HFFc6 (cell line): ENCODE results near the gene ZFYVE28. TPM values are rescaled to one million over a fixed set of nuclear protein-coding genes. Genes with fewer than 3 reads are reported as not detected.

Experiments used
- DNase-seq: peaks from one replicate; pipeline ENCODE4 v3.0.0-alpha.2; 2018
- H3K27ac Mint-ChIP-seq: 2 replicates; pipeline ENCODE4 v1.8.0; 2020; ENCODE audit warnings: mild to moderate bottlenecking, mixed read lengths
- H3K27me3 Mint-ChIP-seq: 2 replicates; pipeline ENCODE4 v1.8.0; 2021; ENCODE audit warnings: mild to moderate bottlenecking, moderate library complexity, mixed read lengths; ENCODE audit not compliant: insufficient read depth
- H3K36me3 Mint-ChIP-seq: 2 replicates; pipeline ENCODE4 v1.8.0; 2021; ENCODE audit warnings: low read depth, mixed read lengths
- H3K4me1 Mint-ChIP-seq: 2 replicates; pipeline ENCODE4 v1.8.0; 2020; ENCODE audit warnings: low read depth, mixed read lengths
- H3K4me3 Mint-ChIP-seq: 2 replicates; pipeline ENCODE4 v1.8.0; 2020; ENCODE audit warnings: mild to moderate bottlenecking, moderate library complexity, mixed read lengths
- H3K9me3 Mint-ChIP-seq: 2 replicates; pipeline ENCODE4 v1.8.0; 2020; ENCODE audit warnings: mild to moderate bottlenecking, mixed read lengths
- total RNA-seq, 6 experiments: library from RNA; stranded (reverse); fragmentation: NEBNext Ultra II Directional; extraction: Animal tissue kit (Norgen Biotek cat#: 25700); gene quantifications; 2 replicates in 1 of 6; 3 replicates in 5 of 6; pipeline ENCODE4 v1.2.3, GENCODE V29; 2021
- TF ChIP-seq, protein P1 (sequence below): fragments of 200-600 bp; sonication (generic); IDR thresholded peaks from 2 replicates; pipeline ENCODE4 v1.5.0; 2021; ENCODE audit warnings: antibody characterized with exemption, mild to moderate bottlenecking

ZFYVE28 gene
- total RNA-seq, 6 experiments from 2014 or later, result 1.8 to 5.4 (median 2.2) TPM

DNA sequence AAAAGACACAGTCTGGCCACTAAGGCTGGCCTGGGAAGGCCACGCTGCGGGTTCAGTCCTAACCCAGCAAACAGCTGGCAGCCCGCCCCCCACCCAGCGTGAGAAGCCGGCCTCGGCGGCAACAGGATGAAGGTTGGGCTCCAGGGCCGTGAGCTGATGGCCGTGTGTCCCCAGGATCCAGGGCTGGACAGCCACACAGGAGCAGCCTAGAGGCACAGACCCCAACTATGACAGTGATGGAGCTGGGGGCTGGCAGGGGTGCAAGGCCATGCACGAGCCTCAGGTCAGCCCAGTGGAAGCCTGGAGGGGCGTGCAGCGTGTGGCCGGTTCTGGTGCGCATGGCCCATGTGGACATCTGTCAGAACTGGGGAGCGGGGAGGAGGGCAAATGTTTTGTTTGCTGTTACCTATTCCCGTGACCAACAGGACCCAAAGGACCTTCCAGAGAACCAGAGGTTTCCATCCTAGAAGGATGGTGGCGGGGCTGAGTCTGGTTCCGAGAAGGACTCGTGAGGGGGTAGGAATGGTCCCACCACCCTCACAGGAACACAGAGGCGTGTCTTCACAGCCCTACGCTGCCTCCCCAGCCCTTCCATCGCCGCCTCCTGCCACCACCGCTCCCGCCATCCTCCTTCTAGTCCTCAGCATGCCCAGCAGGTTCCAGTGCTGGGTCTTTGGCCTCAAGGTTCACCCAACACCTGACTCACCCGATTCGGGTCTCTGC is 46.5 kb downstream of the ZFYVE28 start:
- Mint-ChIP-seq H3K36me3 (peaks cover 11% of the 10 kb centered on the region; the same call in 1 of the 2 replicates), H3K27ac (no peak overlapping the region), H3K4me1 (no peaks in the 10 kb centered on the region), H3K9me3 (peaks cover 11% of the 10 kb centered on the region), H3K27me3 (peaks cover 44% of the 10 kb centered on the region), H3K4me3 (no peak overlapping the region)
- no peak for DNase-seq
- TF ChIP-seq, protein P1, sequence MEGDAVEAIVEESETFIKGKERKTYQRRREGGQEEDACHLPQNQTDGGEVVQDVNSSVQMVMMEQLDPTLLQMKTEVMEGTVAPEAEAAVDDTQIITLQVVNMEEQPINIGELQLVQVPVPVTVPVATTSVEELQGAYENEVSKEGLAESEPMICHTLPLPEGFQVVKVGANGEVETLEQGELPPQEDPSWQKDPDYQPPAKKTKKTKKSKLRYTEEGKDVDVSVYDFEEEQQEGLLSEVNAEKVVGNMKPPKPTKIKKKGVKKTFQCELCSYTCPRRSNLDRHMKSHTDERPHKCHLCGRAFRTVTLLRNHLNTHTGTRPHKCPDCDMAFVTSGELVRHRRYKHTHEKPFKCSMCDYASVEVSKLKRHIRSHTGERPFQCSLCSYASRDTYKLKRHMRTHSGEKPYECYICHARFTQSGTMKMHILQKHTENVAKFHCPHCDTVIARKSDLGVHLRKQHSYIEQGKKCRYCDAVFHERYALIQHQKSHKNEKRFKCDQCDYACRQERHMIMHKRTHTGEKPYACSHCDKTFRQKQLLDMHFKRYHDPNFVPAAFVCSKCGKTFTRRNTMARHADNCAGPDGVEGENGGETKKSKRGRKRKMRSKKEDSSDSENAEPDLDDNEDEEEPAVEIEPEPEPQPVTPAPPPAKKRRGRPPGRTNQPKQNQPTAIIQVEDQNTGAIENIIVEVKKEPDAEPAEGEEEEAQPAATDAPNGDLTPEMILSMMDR, result no peak

DNA sequence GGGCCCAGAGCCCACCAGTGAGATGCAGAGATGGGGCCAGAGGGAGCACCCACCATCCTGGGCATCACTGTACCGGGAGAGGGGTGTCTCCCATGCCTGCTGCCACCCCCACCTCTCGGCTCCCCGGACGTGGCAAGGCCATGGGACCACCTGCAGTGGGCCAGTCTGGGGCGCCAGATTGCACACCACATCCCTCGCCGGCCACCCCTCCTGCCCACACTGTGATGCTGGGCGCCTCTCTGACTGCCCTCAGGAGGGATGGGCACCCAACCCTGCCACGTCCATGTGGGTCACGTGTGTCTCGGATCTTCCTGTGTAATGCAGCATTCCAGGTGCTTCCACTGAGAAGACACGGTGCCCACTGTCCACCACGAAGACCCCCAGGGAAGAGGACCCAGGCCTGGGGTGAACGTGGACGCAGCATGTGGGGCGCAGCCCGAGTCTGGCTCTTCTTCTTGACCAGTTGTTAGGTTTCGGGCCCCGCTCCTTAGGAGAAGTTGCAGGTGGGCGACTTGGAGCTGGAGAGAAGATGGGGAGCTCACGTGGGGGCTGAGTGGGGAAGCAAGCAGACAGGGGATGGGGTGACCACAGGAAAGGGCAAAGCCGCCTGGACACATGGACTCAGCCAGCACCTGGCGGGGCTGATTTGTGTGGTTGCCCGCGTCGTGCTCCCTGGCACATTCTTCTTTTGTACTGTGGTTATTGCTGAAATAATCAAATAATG is 47.7 kb downstream of the ZFYVE28 start:
- Mint-ChIP-seq H3K4me3 (no peak overlapping the region), H3K9me3 (peaks cover 11% of the 10 kb centered on the region), H3K27me3 (peaks cover 41% of the 10 kb centered on the region), H3K27ac (no peak overlapping the region), H3K36me3 (peaks cover 11% of the 10 kb centered on the region; the same call in 1 of the 2 replicates), H3K4me1 (no peaks in the 10 kb centered on the region)
- TF ChIP-seq, protein P1, result no peak
- no peak for DNase-seq

DNA sequence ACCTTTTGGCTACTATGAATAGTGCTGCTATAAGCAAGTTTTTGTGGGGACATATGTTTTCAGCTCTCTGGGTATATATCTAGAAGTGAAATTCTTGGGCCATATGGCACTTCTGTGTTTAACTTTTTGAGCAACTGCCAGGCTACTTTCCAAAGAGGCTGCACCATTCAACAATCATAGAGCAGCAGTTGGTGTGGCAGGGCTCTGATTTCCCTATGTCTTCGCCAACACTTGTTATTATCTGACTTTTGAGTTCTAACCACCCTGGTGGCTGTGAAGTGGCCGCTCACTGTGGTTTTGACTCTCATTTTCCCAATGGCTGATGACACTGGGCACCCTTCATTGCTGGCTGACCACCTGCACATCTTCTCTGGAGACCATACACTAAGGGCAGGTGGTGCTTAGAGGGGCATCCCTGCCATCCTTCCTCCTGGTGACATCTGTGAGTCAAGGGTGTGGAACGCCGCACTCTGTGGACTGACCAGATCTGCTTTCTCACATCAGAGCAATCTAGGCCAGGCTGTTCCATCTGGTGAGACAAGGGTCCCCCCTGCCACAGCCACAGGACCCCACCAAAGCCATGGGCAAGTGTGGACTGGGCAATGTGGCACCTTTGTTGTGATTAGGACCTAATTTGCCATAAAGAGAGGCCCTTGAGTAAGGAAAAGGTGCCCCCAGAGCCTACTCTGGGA is 49.6 kb downstream of the ZFYVE28 start:
- H3K4me1 Mint-ChIP-seq, result no peaks in the 10 kb centered on the region; the same call in 1 of the 2 replicates
- no peak overlapping the region for H3K4me3 Mint-ChIP-seq
- TF ChIP-seq, protein P1, result no peak
- H3K9me3 Mint-ChIP-seq, result peaks cover 11% of the 10 kb centered on the region
- H3K27me3 Mint-ChIP-seq, result peaks cover 28% of the 10 kb centered on the region
- no peak for DNase-seq
- no peak overlapping the region for H3K27ac Mint-ChIP-seq
- H3K36me3 Mint-ChIP-seq, result peaks cover 11% of the 10 kb centered on the region; the same call in 1 of the 2 replicates

DNA sequence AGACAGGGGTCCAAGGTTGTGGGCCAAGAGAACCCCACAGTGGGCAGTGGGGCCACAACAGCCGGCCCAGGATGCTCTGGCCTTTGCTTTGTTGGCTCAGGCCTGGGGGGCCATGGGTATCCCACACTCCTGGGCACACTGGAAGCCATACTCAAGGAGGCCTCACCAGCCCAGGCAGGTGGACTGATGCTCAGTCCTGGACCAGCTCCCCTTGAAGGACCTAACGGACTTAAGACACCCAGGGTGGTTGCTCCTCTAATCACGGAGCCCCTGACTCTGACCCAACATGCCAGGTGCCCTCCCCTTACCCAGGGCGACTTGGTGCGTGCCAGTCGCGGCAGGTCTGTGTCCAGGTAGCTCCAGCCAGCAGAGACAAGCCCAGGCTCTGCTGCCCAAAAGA is 50.8 kb downstream of the ZFYVE28 start:
- TF ChIP-seq, protein P1, result no peak
- Mint-ChIP-seq H3K27ac (no peak overlapping the region), H3K27me3 (peaks cover 19% of the 10 kb centered on the region), H3K4me3 (no peak overlapping the region), H3K9me3 (peaks cover 11% of the 10 kb centered on the region), H3K36me3 (peaks cover 11% of the 10 kb centered on the region; the same call in 1 of the 2 replicates), H3K4me1 (peaks cover 4% of the 10 kb centered on the region; the same call in 1 of the 2 replicates)
- no peak for DNase-seq

DNA sequence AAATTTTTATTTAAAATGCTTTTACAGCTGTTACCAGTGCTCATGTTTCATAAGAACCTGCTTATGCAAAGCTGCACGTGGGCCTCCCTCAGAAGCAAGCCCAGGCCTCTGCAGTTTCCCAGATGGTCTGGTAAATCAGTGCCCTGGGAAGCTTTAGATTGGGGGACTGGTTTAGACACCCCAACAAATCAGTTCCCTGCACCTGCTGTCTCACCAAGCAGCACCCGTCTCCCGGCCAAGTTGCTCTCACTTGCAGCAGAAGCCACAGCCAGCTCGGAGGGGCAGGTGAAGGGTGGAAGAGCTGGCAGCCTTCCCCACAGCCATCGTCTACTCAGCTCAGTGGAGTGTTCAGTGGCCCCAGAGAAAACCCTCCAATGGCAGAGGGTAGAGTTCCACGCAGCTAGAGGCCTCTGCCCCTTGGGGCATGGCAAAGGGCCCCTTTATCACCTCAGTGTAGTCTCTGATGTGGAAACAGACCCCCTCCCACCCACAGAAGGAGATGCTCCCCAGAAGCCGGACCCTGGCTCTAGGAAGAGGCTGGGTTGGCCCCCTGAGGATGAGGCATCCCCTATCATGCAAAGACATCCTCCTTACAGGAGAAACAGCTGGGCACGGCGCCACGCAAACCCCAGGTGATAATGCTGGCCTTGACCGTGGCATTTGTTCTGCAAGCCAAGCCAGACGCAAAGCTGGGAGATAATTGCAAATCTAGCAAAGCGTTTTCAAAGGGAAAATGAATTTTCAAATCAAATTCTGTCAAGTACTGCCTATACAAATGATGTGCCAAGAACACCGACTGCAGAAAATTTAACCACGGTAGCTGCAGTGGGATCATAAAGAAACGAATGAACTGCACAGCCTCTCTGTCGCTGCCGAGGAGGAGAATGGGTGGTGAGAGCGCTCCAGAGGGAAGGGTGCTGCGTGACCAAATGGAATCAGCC is 51.9 kb downstream of the ZFYVE28 start:
- Mint-ChIP-seq H3K4me1 (peaks cover 4% of the 10 kb centered on the region; the same call in 1 of the 2 replicates), H3K27ac (no peak overlapping the region), H3K27me3 (peaks cover 12% of the 10 kb centered on the region), H3K9me3 (peaks cover 11% of the 10 kb centered on the region), H3K36me3 (peaks cover 11% of the 10 kb centered on the region; the same call in 1 of the 2 replicates), H3K4me3 (no peak overlapping the region)
- no peak for DNase-seq
- TF ChIP-seq, protein P1, result no peak
